ENCODE measurements around the gene POU2F1. TPM values are rescaled to one million over a fixed set of nuclear protein-coding genes. Genes with fewer than 3 reads are reported as not detected.

Gene POU2F1
- total RNA-seq, 2 donors from 2014 or later: 48.6 to 49.4 TPM

DNA sequence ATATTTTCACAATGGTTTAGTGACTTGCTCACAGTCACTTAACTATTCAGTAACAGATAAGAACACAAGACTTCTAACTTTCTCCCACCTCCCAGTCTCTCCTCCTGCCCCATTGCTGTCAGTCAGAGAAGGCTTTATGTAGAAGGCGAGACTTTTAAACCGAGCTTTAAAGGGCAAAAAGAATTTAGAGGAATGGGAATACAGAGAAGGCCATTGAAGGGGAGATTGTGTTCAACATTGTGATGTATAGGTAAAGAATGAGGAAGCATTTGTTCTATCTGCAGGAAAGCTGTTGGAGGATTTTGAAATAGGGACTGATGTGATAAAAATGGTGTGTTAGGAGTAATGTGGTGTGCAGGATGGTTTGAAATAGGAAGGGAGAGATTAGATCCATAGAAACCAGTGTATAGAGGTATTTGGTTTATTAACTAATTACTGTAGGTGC, 7.3 kb downstream of the POU2F1 start:
- Histone ChIP-seq H3K36me3 (ENCODE audit: control insufficient read depth, insufficient read depth, low read length) (no peaks in the 10 kb centered on the region), H3K4me1 (ENCODE audit: control insufficient read depth, insufficient read depth, low read length) (peaks cover 2% of the 10 kb centered on the region), H3K27ac (ENCODE audit: low read depth, low read length) (no peak overlapping the region), H3K4me3 (ENCODE audit: low read length) (no peak overlapping the region), H3K9me3 (ENCODE audit: control insufficient read depth, low read length) (no peaks in the 10 kb centered on the region), H3K9ac (ENCODE audit: extremely low read depth, low read length, poor library complexity, severe bottlenecking) (no peak overlapping the region), H3K27me3 (ENCODE audit: control insufficient read depth, insufficient read depth, low read length, poor library complexity, severe bottlenecking) (no peaks in the 10 kb centered on the region)
- H3K9me3 Mint-ChIP-seq: no peaks in the 10 kb centered on the region
- H3K4me3 Mint-ChIP-seq: no peak overlapping the region
- TF ChIP-seq, protein P1, sequence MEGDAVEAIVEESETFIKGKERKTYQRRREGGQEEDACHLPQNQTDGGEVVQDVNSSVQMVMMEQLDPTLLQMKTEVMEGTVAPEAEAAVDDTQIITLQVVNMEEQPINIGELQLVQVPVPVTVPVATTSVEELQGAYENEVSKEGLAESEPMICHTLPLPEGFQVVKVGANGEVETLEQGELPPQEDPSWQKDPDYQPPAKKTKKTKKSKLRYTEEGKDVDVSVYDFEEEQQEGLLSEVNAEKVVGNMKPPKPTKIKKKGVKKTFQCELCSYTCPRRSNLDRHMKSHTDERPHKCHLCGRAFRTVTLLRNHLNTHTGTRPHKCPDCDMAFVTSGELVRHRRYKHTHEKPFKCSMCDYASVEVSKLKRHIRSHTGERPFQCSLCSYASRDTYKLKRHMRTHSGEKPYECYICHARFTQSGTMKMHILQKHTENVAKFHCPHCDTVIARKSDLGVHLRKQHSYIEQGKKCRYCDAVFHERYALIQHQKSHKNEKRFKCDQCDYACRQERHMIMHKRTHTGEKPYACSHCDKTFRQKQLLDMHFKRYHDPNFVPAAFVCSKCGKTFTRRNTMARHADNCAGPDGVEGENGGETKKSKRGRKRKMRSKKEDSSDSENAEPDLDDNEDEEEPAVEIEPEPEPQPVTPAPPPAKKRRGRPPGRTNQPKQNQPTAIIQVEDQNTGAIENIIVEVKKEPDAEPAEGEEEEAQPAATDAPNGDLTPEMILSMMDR (conservative IDR thresholded peaks at IDR 0.05): no peak
- H3K36me3 Mint-ChIP-seq (ENCODE audit: low read depth): no peaks in the 10 kb centered on the region
- no peaks in the 10 kb centered on the region for H3K27me3 Mint-ChIP-seq (ENCODE audit: insufficient read depth)
- no peak overlapping the region for H3K27ac Mint-ChIP-seq
- peaks cover 54% of the 10 kb centered on the region for H3K4me1 Mint-ChIP-seq
- no peak for DNase-seq
- WGBS, 2 experiments (ENCODE audit: insufficient coverage in 1 of 2, insufficient read length in 1 of 2): 53% methylated on average over 2 of the region's 2 CpGs; no CpG with 5 or more reads in 1 of the 2 experiments

DNA sequence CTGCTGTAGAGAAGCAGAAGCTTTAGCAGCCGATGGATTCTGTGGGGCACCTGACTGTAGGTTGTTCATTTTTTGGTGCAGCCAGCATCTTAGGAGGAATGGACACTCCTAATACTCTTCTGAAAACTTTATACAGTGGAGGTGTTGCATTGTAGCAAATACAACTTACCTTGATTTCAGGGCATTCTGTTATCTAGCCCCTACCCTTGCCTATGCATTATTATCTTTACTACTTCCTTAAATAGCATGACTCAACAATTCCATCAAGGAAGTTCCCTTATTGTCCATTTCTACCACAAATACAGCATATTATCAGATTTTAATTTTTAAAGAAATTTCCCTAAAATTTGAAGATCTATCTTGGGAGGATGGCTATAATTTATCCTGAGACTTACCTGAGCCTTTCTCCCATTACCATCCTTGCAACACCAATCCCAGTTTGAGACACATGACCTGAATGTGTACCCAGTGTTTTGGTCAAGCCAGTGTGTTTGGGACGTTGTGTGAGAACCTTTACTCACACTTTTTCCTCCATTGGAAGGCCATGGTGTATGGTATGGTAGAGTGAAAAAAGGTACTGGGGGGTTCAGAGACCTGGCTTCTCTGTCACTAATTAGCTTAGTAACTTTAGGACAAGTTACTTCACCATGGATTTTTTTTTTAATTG, 9.2 kb downstream of the POU2F1 start:
- H3K9ac ChIP-seq (ENCODE audit: extremely low read depth, low read length, poor library complexity, severe bottlenecking): no peak overlapping the region
- 90% methylated on average over 2 of the region's 2 CpGs; no CpG with 5 or more reads in 1 of the 2 experiments for WGBS, 2 experiments (ENCODE audit: insufficient coverage in 1 of 2, insufficient read length in 1 of 2)
- H3K27ac ChIP-seq (ENCODE audit: low read depth, low read length): no peak overlapping the region
- peaks cover 54% of the 10 kb centered on the region for H3K4me1 Mint-ChIP-seq
- no peak overlapping the region for H3K4me3 ChIP-seq (ENCODE audit: low read length)
- no peaks in the 10 kb centered on the region for H3K36me3 ChIP-seq (ENCODE audit: control insufficient read depth, insufficient read depth, low read length)
- no peak for DNase-seq
- no peak overlapping the region for H3K4me3 Mint-ChIP-seq
- H3K36me3 Mint-ChIP-seq (ENCODE audit: low read depth): no peaks in the 10 kb centered on the region
- peaks cover 2% of the 10 kb centered on the region for H3K4me1 ChIP-seq (ENCODE audit: control insufficient read depth, insufficient read depth, low read length)
- no peaks in the 10 kb centered on the region for H3K27me3 Mint-ChIP-seq (ENCODE audit: insufficient read depth)
- H3K27me3 ChIP-seq (ENCODE audit: control insufficient read depth, insufficient read depth, low read length, poor library complexity, severe bottlenecking): no peaks in the 10 kb centered on the region
- TF ChIP-seq, protein P1 (conservative IDR thresholded peaks at IDR 0.05): no peak
- no peak overlapping the region for H3K27ac Mint-ChIP-seq
- H3K9me3 Mint-ChIP-seq: no peaks in the 10 kb centered on the region
- no peaks in the 10 kb centered on the region for H3K9me3 ChIP-seq (ENCODE audit: control insufficient read depth, low read length)

DNA sequence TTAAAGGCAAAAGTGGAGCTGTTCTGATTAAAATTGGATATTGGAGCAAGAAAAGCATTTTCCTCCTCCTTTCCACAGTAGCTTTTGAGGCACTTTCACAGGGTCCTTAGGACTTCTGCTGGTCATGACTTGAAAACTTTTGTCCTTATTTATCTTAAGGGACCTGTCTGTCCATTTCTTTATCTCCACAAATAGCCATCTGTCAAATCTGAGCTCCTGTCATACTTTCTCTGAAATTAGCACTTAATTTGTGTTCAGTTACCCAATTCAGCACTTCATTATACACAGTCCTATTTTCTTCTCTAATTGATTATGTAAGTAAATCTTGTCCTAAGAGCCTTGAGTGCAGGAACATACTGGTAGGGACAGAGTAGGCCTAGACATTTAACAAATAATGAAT, 9.8 kb downstream of the POU2F1 start:
- DNase-seq: no peak
- TF ChIP-seq, protein P1 (conservative IDR thresholded peaks at IDR 0.05): no peak
- no peak overlapping the region for H3K27ac Mint-ChIP-seq
- H3K4me1 ChIP-seq (ENCODE audit: control insufficient read depth, insufficient read depth, low read length): peaks cover 2% of the 10 kb centered on the region
- no peak overlapping the region for H3K4me3 ChIP-seq (ENCODE audit: low read length)
- no peaks in the 10 kb centered on the region for H3K36me3 Mint-ChIP-seq (ENCODE audit: low read depth)
- H3K27me3 ChIP-seq (ENCODE audit: control insufficient read depth, insufficient read depth, low read length, poor library complexity, severe bottlenecking): no peaks in the 10 kb centered on the region
- H3K9ac ChIP-seq (ENCODE audit: extremely low read depth, low read length, poor library complexity, severe bottlenecking): no peak overlapping the region
- H3K4me1 Mint-ChIP-seq: peaks cover 52% of the 10 kb centered on the region
- H3K27me3 Mint-ChIP-seq (ENCODE audit: insufficient read depth): no peaks in the 10 kb centered on the region
- H3K36me3 ChIP-seq (ENCODE audit: control insufficient read depth, insufficient read depth, low read length): no peaks in the 10 kb centered on the region
- no peak overlapping the region for H3K27ac ChIP-seq (ENCODE audit: low read depth, low read length)
- no peaks in the 10 kb centered on the region for H3K9me3 Mint-ChIP-seq
- no peaks in the 10 kb centered on the region for H3K9me3 ChIP-seq (ENCODE audit: control insufficient read depth, low read length)
- H3K4me3 Mint-ChIP-seq: no peak overlapping the region

All from endodermal cell (in vitro differentiated cells).